OCI-LY3 (cell line): ENCODE data around the gene OLA1.

Experiments
- CTCF ChIP-seq: fragments of 200-600, 300-600 bp; sonication (generic); IDR thresholded peaks from 2 replicates; pipeline ENCODE4 v1.5.1; 2014; ENCODE audit warnings: antibody characterized with exemption, low read length, low read depth
- EZH2phosphoT487 ChIP-seq: fragments of 200-600 bp; shearing (Covaris generic); IDR thresholded peaks from 2 replicates; pipeline ENCODE4 v1.6.1; 2018; ENCODE audit warnings: antibody characterized with exemption, mixed run types, low read depth

GRCh38 chr2:174024524-174025270, 223.6 kb downstream of the OLA1 start:
- TF ChIP-seq CTCF, result no peak
- TF ChIP-seq EZH2phosphoT487, result no peak
